ENCODE data around the gene ECSIT. TPM values are rescaled to one million over a fixed set of nuclear protein-coding genes. Genes with fewer than 3 reads are reported as not detected.

The ECSIT gene
- total and polyA plus RNA-seq, 8 donors = 15.6 to 119 (median 73.4) TPM

GRCh38 chr19:11499220-11499726, 29.7 kb downstream of the ECSIT start:
- Histone ChIP-seq H3K27ac (no peak overlapping the region), H3K27me3 (no peaks in the 10 kb centered on the region), H3K36me3 (peaks cover 7 to 72% (median 51%) of the 10 kb centered on the region in 4 donors), H3K9me3 (no peaks in the 10 kb centered on the region), H3K4me1 (peaks cover 0 to 2% (median under 1%) of the 10 kb centered on the region in 4 donors), H3K4me3 (no peak overlapping the region)
- DNase-seq = no peak
- intact Hi-C loops (cut with DNase I; ENCODE audit: low total_unique reads) = loop anchor here (10.0 kb wide), 1 partner anchor 86 kb away; no protein-coding TSS in a partner anchor
- WGBS, 5 donors = 77 to 91% (median 89%) methylated on average over 6 of the region's 6 CpGs
- TF ChIP-seq EP300 (IDR thresholded peaks at IDR 0.05) (no peak), CTCF (IDR thresholded peaks at IDR 0.05) (no peak), POLR2A (IDR thresholded peaks at IDR 0.05) (no peak), POLR2AphosphoS5 (IDR thresholded peaks at IDR 0.05) (no peak)

- H3K9me3 ChIP-seq = no peaks in the 10 kb centered on the region
- H3K4me1 ChIP-seq = no peaks in the 10 kb centered on the region
- 69 to 89% (median 73%) methylated on average over 11 to 17 of the region's 17 CpGs for whole genome bisulfite sequencing, 5 donors
- no peak overlapping the region for H3K27ac ChIP-seq
- no peak overlapping the region for H3K4me3 ChIP-seq
- DNase-seq = peak; percentile 76 to 79
- H3K36me3 ChIP-seq = peaks cover 14 to 89% (median 73%) of the 10 kb centered on the region in 4 donors
- no peaks in the 10 kb centered on the region for H3K27me3 ChIP-seq
- TF ChIP-seq EP300 (IDR thresholded peaks at IDR 0.05) (no peak), CTCF (IDR thresholded peaks at IDR 0.05) (peak in 5 of 7 experiments; percentile 33 to 67 (median 47)), POLR2AphosphoS5 (IDR thresholded peaks at IDR 0.05) (peak in 1 of 3 donors; percentile 32), POLR2A (IDR thresholded peaks at IDR 0.05) (no peak)
- intact Hi-C loops (cut with DNase I; ENCODE audit: low total_unique reads) = loop anchor here (10.0 kb wide), 1 partner anchor 88 kb away; no protein-coding TSS in a partner anchor
These were observed 32.4 kb downstream of the ECSIT start for GRCh38 chr19:11496391-11497163.

GRCh38 chr19:11495885-11496284, 33.0 kb downstream of the ECSIT start:
- no peak for TF ChIP-seq EP300 (IDR thresholded peaks at IDR 0.05)
- no peak for TF ChIP-seq CTCF (IDR thresholded peaks at IDR 0.05)
- no peak for TF ChIP-seq POLR2AphosphoS5 (IDR thresholded peaks at IDR 0.05)
- TF ChIP-seq POLR2A (IDR thresholded peaks at IDR 0.05) = no peak
- 92 to 98% (median 97%) methylated on average over 20 to 22 of the region's 22 CpGs for WGBS, 5 donors
- intact Hi-C loops (cut with DNase I; ENCODE audit: low total_unique reads) = loop anchor here (10.0 kb wide), 1 partner anchor 89 kb away; no protein-coding TSS in a partner anchor

GRCh38 chr19:11495481-11495880, 33.5 kb downstream of the ECSIT start:
- Histone ChIP-seq H3K4me3 (no peak overlapping the region), H3K4me1 (no peaks in the 10 kb centered on the region), H3K9me3 (no peaks in the 10 kb centered on the region), H3K27ac (no peak overlapping the region), H3K27me3 (no peaks in the 10 kb centered on the region), H3K36me3 (peaks cover 14 to 89% (median 79%) of the 10 kb centered on the region in 4 donors)
- WGBS, 5 donors = 80 to 92% (median 91%) methylated on average over 4 to 10 of the region's 10 CpGs
- no peak for DNase-seq
- intact Hi-C loops (cut with DNase I; ENCODE audit: low total_unique reads) = loop anchor here (10.0 kb wide), 1 partner anchor 89 kb away; no protein-coding TSS in a partner anchor
- TF ChIP-seq POLR2A (IDR thresholded peaks at IDR 0.05) (no peak), CTCF (IDR thresholded peaks at IDR 0.05) (no peak), EP300 (IDR thresholded peaks at IDR 0.05) (no peak), POLR2AphosphoS5 (IDR thresholded peaks at IDR 0.05) (no peak)

More at GRCh38 chr19:11495885-11496284, 33.0 kb downstream of the ECSIT start:
- H3K27ac ChIP-seq = no peak overlapping the region
- no peak overlapping the region for H3K4me3 ChIP-seq
- H3K9me3 ChIP-seq = no peaks in the 10 kb centered on the region
- H3K4me1 ChIP-seq = no peaks in the 10 kb centered on the region
- no peaks in the 10 kb centered on the region for H3K27me3 ChIP-seq
- DNase-seq = no peak
- H3K36me3 ChIP-seq = peaks cover 14 to 89% (median 77%) of the 10 kb centered on the region in 4 donors
